Brain pericyte (primary cell): ENCODE results near the gene PCDH17.

Experiments
- DNase-seq: peaks from one replicate; pipeline ENCODE4 v3.0.0-alpha.2; 2012; ENCODE audit warnings: low read depth, low spot score

The PCDH17 gene

DNA sequence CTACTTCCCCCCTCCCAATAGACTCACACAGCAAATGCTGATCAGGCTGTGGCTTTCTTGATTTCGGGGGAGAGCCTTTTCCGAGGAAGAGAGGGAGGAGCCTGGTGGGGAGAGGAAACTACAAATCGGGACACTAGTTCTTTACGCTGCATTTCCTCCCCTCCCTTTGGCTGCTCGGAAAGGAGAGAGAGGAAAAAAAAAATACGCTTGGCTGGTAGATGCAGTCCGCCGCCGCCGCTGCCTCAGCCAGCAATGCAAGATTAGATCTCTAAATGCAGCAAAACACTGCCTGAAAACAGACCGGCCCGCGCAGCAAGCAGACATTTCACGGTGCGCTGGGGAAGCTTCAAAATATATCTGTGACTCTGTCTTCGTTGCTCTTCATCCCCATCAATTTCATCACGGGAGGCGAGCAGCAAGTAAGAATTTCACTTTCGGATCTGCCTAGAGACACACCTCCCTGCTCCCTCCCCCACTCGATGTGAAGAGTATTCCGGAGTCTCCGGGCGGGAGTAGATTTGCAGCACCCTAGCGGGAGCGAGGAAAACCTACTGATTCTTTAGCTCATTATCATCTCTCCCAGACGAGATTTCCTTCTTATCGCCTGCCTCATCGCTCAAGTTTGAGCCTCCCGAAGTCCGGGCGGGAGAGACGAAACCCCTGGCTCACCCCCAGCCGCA, at the start of gene PCDH17:
TSS of gene PCDH17 (plus strand) at position 149 of the 680 bp plus-strand sequence. CDS start 803 bp downstream, outside the sequence.
- DNase-seq: no peak

- no peak for DNase-seq
Observed at GRCh38 chr13:57582032-57582431, 49.5 kb upstream of the PCDH17 start.

DNA sequence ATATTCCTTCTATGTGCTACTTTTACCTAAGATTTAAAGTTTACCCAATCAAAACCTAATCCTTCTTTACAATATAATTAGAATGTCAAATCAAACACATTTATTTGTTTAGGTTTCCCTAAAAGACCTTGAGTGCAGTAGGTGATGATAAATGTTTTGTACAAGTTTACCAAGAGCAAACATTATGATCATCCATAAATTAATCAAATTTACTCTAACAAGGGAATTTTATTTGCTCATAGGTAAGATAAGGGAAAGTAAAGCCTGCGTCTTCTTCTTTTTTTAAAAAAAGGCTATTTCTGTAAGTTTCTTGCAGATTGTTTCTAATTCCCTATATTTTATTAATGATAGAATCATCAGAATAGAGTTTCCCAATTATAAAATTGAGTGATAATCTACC, 48.0 kb upstream of the PCDH17 start:
- DNase-seq: no peak

GRCh38 chr13:57588639-57589038, 42.9 kb upstream of the PCDH17 start:
- DNase-seq: no peak

GRCh38 chr13:57595775-57596174, 35.8 kb upstream of the PCDH17 start:
- DNase-seq: no peak

GRCh38 chr13:57601536-57601935, 30.0 kb upstream of the PCDH17 start:
- DNase-seq: no peak

GRCh38 chr13:57604442-57604841, 27.1 kb upstream of the PCDH17 start:
- no peak for DNase-seq

DNA sequence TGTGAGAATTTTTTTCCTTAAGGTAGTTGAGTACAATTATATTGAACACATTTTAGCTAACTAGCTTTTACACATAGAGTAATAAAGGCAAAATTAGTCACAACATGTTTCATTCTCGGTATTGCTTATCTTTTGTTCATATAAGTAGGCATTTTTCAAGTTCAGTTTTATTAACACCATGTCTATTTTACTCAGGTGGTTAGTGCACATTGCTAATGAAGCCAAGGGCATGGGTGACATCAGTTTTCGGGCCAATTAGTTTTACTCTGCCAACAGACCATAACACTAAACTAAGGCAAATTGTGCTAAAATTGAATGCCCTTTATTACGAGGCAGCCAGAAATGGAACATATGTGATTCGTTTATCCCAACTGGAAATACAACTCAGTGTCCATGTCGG, 19.6 kb upstream of the PCDH17 start:
- DNase-seq: no peak

DNA sequence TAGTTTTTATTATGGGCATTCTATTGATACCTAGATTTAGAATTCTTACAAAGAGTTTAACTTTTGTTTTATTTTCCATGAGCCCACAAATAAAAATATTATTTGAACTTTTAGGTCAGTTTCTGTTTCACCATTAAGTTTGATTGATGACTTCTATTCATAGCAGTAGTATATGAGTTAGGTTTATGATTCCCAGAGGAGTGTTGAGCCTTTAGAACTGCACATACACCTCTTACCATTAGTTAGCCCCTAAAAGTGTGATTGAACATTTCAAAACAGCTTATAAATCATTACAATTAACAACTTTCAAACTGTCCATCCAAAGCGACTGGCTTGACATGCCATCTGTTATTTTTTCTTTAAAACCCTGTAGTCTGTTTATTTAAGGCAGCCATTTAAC, 19.0 kb upstream of the PCDH17 start:
- no peak for DNase-seq

- no peak for DNase-seq
Observed at GRCh38 chr13:57624565-57625435, 6.7 kb upstream of the PCDH17 start.

DNA sequence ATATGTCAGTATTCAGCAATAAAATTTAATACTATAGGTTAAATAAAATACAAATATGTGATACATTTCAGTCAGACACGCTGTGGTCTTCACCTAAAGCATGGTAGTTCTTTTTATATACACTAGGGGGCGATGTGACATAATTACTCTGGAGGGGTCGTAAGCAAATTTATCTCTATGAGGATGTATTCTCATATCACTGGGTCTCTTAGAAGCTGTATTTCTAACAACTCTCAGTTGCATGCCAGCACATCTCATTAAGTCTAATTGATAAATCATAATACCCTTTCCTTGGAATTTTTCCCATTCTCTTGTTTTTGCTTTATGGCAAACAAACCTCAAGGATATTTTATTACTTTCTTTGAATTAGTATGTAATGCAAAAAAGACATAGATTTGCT, 3.9 kb upstream of the PCDH17 start:
- no peak for DNase-seq

DNA sequence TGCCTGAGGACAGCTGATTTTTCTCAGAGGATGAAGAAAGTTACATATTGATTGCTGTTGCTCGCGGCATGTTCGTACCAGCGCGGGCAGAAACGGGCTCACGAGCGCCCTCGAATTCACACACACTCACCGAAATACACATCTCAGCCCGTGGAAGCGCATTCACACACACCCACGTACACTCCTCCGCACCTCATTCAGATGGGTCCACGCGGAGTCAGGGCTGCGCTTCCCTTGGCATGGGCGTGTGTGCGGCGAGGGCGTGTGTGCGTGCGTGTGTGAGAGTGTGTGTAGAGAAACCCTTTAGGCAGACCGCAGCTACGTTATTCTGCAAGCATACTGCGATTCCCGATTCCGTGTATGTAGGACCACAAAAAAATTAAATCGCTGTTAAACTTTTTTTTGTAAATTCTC, 2.1 kb upstream of the PCDH17 start:
- no peak for DNase-seq

DNA sequence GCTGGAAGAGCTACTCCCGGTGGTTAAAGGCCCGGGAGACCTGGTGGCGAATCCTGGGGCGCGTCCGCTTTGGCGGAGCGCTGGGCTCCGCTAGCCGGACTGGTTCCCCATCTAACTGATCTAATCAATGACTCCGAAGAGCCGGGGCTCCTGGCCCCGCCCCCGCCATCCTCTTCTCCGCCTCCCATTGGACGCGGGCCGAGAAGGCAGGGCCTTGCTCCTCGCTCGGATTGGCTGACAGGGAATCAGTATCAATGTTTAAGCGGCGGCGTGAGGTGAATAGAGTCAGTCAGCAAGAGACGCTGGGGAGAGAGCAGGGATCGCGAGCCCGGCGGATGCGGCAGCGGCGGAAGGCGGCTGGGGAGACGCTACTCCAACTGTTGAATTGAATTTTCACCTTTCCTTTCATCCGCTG, 1.7 kb upstream of the PCDH17 start:
- peak; percentile 69 for DNase-seq

- DNase-seq: no peak
Observed at GRCh38 chr13:57630661-57631595, 616 bp upstream of the PCDH17 start.

GRCh38 chr13:57632276-57633140, 964 bp downstream of the PCDH17 start:
- no peak for DNase-seq

GRCh38 chr13:57633141-57633949, 1.8 kb downstream of the PCDH17 start:
- DNase-seq: no peak

GRCh38 chr13:57633950-57634838, 2.6 kb downstream of the PCDH17 start:
- no peak for DNase-seq

DNA sequence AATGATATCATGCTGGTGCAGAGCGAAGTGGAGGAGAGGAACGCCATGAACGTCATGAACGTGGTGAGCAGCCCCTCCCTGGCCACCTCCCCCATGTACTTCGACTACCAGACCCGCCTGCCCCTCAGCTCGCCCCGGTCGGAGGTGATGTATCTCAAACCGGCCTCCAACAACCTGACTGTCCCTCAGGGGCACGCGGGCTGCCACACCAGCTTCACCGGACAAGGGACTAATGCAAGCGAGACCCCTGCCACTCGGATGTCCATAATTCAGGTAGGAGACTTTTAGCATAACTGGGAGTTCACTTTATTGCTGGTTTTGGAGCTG, 3.3 kb downstream of the PCDH17 start:
- DNase-seq: no peak

- no peak for DNase-seq
Observed at GRCh38 chr13:57635541-57636085, 4.1 kb downstream of the PCDH17 start.
